Lower leg skin (tissue), 3 donors: ENCODE results near the gene PPIB.

Experiments
- POLR2A ChIP-seq, 2 donors: fragments of 450-650 bp; IDR thresholded peaks; one replicate each; pipeline ENCODE4 v1.6.1; 2016 to 2017; ENCODE audit warnings: antibody characterized with exemption in 2 of 2, mild to moderate bottlenecking in 1 of 2, moderate library complexity in 1 of 2
- TF ChIP-seq, protein P1 (sequence below), 3 donors: fragments of 450-650 bp; IDR thresholded peaks; one replicate each; pipeline ENCODE4 v1.5.1; 2016; ENCODE audit warnings: antibody characterized with exemption in 3 of 3, mild to moderate bottlenecking in 3 of 3, moderate library complexity in 2 of 3

DNA sequence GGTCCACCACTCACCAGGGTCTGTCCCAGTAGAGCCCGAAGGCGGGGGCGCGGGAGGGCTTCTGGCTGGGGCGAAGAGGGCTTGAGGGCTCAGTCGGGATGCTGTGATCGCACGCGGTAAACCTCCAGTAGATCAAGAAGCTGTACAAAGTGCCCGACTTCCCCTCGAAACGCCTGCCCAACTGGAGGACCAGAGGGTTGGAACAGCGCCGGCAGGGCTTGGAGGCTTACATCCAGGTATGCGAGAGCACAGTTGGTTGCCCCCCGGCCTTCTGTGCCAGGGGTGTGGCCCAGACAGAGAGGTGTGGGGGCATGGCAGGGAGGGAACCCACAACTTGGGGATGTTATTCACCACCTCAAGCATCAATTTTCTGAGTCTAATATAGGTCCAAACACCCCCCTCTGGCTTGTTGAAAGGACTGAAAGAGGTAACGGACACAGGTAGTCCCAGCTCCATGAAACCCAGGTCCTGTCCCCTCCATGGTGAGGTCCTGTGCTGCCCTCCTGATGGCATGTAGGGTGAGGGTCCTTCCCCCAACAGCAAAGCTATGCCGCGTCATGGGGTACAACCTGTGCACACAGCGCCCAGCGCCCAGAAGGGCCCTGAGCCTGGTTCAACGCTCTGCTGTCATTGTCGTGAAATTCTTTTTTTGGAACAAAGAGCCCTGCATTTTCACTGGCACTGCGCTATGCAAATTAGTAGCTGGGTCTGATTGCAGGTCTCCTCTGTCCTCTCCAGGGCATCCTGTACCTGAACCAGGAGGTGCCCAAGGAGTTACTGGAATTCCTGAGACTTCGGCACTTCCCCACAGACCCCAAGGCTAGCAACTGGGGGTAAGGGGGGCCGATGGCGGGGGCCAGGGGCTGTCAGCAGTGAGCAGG is 10.1 kb downstream of the PPIB start:
- TF ChIP-seq, protein P1, sequence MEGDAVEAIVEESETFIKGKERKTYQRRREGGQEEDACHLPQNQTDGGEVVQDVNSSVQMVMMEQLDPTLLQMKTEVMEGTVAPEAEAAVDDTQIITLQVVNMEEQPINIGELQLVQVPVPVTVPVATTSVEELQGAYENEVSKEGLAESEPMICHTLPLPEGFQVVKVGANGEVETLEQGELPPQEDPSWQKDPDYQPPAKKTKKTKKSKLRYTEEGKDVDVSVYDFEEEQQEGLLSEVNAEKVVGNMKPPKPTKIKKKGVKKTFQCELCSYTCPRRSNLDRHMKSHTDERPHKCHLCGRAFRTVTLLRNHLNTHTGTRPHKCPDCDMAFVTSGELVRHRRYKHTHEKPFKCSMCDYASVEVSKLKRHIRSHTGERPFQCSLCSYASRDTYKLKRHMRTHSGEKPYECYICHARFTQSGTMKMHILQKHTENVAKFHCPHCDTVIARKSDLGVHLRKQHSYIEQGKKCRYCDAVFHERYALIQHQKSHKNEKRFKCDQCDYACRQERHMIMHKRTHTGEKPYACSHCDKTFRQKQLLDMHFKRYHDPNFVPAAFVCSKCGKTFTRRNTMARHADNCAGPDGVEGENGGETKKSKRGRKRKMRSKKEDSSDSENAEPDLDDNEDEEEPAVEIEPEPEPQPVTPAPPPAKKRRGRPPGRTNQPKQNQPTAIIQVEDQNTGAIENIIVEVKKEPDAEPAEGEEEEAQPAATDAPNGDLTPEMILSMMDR (IDR thresholded peaks at IDR 0.05) = no peak
- no peak for TF ChIP-seq POLR2A (IDR thresholded peaks at IDR 0.05)
